ENCODE results near the gene OGFOD2.

DNA sequence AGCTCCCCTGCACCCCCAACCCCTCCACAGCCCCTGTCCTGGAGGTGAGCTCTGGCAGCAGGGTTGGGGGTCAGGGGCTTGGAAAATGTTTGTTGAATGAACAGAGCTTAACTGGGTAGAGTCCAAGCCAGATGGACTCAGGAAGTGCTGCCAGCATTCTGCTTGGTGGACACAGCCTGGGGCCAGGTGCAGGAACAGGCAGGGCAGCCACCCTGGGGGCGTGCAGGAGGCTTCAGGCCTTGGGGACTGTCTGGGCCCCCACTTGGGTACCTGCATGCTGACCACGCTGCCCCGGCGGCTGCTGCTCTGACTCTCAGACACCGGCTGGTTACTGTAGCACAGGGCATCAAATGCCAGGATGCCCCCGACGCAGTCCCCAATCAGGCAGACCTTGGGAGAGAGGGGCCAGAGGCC lies 21.2 kb downstream of the OGFOD2 start:
- TF ChIP-seq, protein P1, sequence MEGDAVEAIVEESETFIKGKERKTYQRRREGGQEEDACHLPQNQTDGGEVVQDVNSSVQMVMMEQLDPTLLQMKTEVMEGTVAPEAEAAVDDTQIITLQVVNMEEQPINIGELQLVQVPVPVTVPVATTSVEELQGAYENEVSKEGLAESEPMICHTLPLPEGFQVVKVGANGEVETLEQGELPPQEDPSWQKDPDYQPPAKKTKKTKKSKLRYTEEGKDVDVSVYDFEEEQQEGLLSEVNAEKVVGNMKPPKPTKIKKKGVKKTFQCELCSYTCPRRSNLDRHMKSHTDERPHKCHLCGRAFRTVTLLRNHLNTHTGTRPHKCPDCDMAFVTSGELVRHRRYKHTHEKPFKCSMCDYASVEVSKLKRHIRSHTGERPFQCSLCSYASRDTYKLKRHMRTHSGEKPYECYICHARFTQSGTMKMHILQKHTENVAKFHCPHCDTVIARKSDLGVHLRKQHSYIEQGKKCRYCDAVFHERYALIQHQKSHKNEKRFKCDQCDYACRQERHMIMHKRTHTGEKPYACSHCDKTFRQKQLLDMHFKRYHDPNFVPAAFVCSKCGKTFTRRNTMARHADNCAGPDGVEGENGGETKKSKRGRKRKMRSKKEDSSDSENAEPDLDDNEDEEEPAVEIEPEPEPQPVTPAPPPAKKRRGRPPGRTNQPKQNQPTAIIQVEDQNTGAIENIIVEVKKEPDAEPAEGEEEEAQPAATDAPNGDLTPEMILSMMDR (conservative IDR thresholded peaks at IDR 0.05; ENCODE audit: low read depth, low read length) = no peak
- no peak for TF ChIP-seq EZH2 (IDR thresholded peaks at IDR 0.05; ENCODE audit: low read length, unreplicated experiment)
- TF ChIP-seq EZH2phosphoT487 (IDR thresholded peaks at IDR 0.05; ENCODE audit: borderline replicate concordance, low read length) = no peak
